A549 (cell line): ENCODE data around the gene TMTC1. TPM values are rescaled to one million over a fixed set of nuclear protein-coding genes. Genes with fewer than 3 reads are reported as not detected.
A peak's percentile ranks its signal among the peaks of the same experiment; 100 is the strongest.

Experiments used
- ATAC-seq, 2 experiments: fragments of 200-7000 bp in 1 of 2; fragments of >200 bp in 1 of 2; cut with Nextera tagmentation in 1 of 2; cut with Tn5 transposase in 1 of 2; 3 replicates each; pipeline versions ENCODE4 v1.8.0 to v1.9.1; 2018 to 2020; ENCODE audit warnings: mild to moderate bottlenecking in 1 of 2, moderate library complexity in 1 of 2
- CTCF ChIA-PET: fragments of 300-600 bp; sonication (Branson Sonifier 250); formaldehyde crosslinking; extraction: SDS; loops from one replicate; lab custom pipeline; 2021; ENCODE audit warnings: antibody characterized with exemption, inconsistent platforms; lab: Yijun Ruan, JAX
- POLR2A ChIA-PET: fragments of 350-600 bp; formaldehyde crosslinking; extraction: SDS; loops from one replicate; lab custom pipeline; 2021; ENCODE audit warnings: antibody characterized with exemption, inconsistent platforms; lab: Yijun Ruan, JAX
- DNase-seq, 2 experiments: peaks; one replicate each; pipeline versions ENCODE4 v3.0.0 to v3.0.0-alpha.2; 2011 to 2016; ENCODE audit warnings: low read depth in 1 of 2, low spot score in 1 of 2
- FAIRE-seq: peaks from 2 replicates; lab custom pipeline; 2011; peaks lifted over from hg19 to GRCh38; lab: Jason Lieb, UNC
- H3K27ac ChIP-seq, 2 experiments: fragments of >200 bp; sonication (Bioruptor Twin); formaldehyde crosslinking; 3 replicates each; pipeline ENCODE4 v1.5.1; 2016 to 2017
- H3K4me1 ChIP-seq: fragments of >200 bp; sonication (Bioruptor Twin); formaldehyde crosslinking; 3 replicates; pipeline ENCODE4 v1.6.1; 2016
- H3K4me2 ChIP-seq: fragments of >200 bp; sonication (Bioruptor Twin); formaldehyde crosslinking; 3 replicates; pipeline ENCODE4 v1.6.1; 2016
- H3K4me3 ChIP-seq: fragments of >200 bp; sonication (Bioruptor Twin); formaldehyde crosslinking; 3 replicates; pipeline ENCODE4 v1.5.1; 2016
- H3K9me3 ChIP-seq: fragments of >200 bp; sonication (Bioruptor Twin); formaldehyde crosslinking; 3 replicates; pipeline ENCODE4 v1.6.1; 2016
- CBX2 ChIP-seq: fragments of 200-600 bp; sonication (generic); IDR thresholded peaks from 2 replicates; pipeline ENCODE4 v1.6.1; 2016; ENCODE audit warnings: low read depth, mild to moderate bottlenecking, borderline replicate concordance
- CEBPB ChIP-seq, 2 experiments: fragments of >200 bp in 1 of 2; sonication (Bioruptor Twin) in 1 of 2; formaldehyde crosslinking in 1 of 2; IDR thresholded peaks; 2 replicates each; pipeline ENCODE4 v1.6.1; 2012 to 2016
- CHD4 ChIP-seq: fragments of 200-600 bp; sonication (generic); IDR thresholded peaks from 2 replicates; pipeline ENCODE4 v1.6.1; 2016; ENCODE audit warnings: antibody characterized with exemption, mild to moderate bottlenecking, borderline replicate concordance
- ESRRA ChIP-seq: fragments of 150-350 bp; IDR thresholded peaks from 2 replicates; pipeline ENCODE4 v1.6.1; 2014; ENCODE audit warnings: mild to moderate bottlenecking, low read length, borderline replicate concordance
- FOXS1 ChIP-seq: fragments of 250-450 bp; sonication (Bioruptor Pico); IDR thresholded peaks from 2 replicates; pipeline ENCODE4 v1.5.0; 2020; ENCODE audit warnings: mild to moderate bottlenecking, moderate library complexity
- GATA3 ChIP-seq: IDR thresholded peaks from 2 replicates; pipeline ENCODE4 v1.6.1; 2012; ENCODE audit warnings: borderline replicate concordance
- HOXB13 ChIP-seq: fragments of 250-450 bp; sonication (Bioruptor Pico); IDR thresholded peaks from 2 replicates; pipeline ENCODE4 v1.5.0; 2020; ENCODE audit warnings: low read depth, mild to moderate bottlenecking, moderate library complexity
- JUNB ChIP-seq: fragments of >200 bp; sonication (Bioruptor Twin); formaldehyde crosslinking; IDR thresholded peaks from 2 replicates; pipeline ENCODE4 v1.6.1; 2016
- MAFK ChIP-seq: fragments of 450-650 bp; IDR thresholded peaks from 2 replicates; pipeline ENCODE4 v1.6.1; 2014; ENCODE audit not compliant: partially characterized antibody
- POLR2A ChIP-seq: IDR thresholded peaks from 2 replicates; pipeline ENCODE4 v1.6.1; 2012; ENCODE audit warnings: mild to moderate bottlenecking, low read length
- RAD21 ChIP-seq, 2 experiments: fragments of >200 bp in 1 of 2; sonication (Bioruptor Twin) in 1 of 2; formaldehyde crosslinking in 1 of 2; IDR thresholded peaks in 1 of 2; conservative IDR thresholded peaks in 1 of 2; 2 replicates in 1 of 2; 3 replicates in 1 of 2; pipeline ENCODE4 v1.6.1; 2012 to 2018; ENCODE audit warnings: inconsistent platforms in 1 of 2
- TFCP2L1 ChIP-seq: fragments of 250-450 bp; sonication (Bioruptor Pico); IDR thresholded peaks from 2 replicates; pipeline ENCODE4 v1.5.0; 2021; ENCODE audit warnings: mild to moderate bottlenecking
- ZNF302 ChIP-seq: fragments of 250-450 bp; sonication (Bioruptor Pico); IDR thresholded peaks from 2 replicates; pipeline ENCODE4 v1.9.0; 2021; ENCODE audit warnings: inconsistent platforms, mild to moderate bottlenecking, moderate library complexity
- WGBS: methylation state at CpG from one replicate; pipeline ENCODE4 v1.1.6; 2017; ENCODE audit errors: missing lambda C conversion rate; 5-methylcytosine and 5-hydroxymethylcytosine counted together
- polyA plus RNA-seq, 4 experiments: library from polyadenylated mRNA; depleted of rRNA in 3 of 4; stranded (reverse); fragments of >200 nt; fragmentation: RNase III in 1 of 4; extraction: RNeasy Plus Mini Kit Qiagen cat#74134 plus additional on column Dnase treatment in 1 of 4; gene quantifications; 2 replicates in 3 of 4; 3 replicates in 1 of 4; pipeline ENCODE4 v1.2.3, GENCODE V29; 2011 to 2017
- TF ChIP-seq, protein P1 (sequence below): fragments of 150-350 bp; IDR thresholded peaks from 2 replicates; pipeline ENCODE4 v1.6.1; 2014; ENCODE audit warnings: low read depth, mild to moderate bottlenecking, low read length

The TMTC1 gene
- polyA plus RNA-seq, 2 of the 4 experiments (the other 2 are of a cell fraction): 0.28 TPM; not detected in 1

DNA sequence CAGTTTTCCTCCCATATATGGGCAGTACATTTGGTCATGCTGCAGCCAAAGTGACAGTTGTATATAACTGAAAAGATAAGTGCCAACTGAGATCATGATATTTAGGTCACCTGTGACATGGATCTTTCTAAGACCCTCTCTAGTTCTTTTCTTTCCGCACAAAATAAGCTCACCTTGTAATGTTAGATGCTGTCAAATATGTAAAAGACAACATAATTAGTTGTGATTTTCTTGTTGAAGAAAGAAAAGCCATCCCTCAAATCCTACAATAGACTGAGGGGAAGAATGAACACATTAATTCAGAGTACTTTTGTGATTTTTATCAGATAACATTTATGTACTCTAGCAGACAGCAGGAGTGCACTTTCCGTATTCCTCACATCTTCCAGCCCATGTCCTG is 323.7 kb downstream of the TMTC1 start (continued):
- TF ChIP-seq, protein P1, sequence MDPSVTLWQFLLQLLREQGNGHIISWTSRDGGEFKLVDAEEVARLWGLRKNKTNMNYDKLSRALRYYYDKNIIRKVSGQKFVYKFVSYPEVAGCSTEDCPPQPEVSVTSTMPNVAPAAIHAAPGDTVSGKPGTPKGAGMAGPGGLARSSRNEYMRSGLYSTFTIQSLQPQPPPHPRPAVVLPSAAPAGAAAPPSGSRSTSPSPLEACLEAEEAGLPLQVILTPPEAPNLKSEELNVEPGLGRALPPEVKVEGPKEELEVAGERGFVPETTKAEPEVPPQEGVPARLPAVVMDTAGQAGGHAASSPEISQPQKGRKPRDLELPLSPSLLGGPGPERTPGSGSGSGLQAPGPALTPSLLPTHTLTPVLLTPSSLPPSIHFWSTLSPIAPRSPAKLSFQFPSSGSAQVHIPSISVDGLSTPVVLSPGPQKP: no peak
- TF ChIP-seq POLR2A (no peak), GATA3 (no peak), MAFK (no peak), TFCP2L1 (CRISPR knock-in tag) (no peak), HOXB13 (CRISPR knock-in tag) (no peak), ESRRA (no peak), CHD4 (no peak)

DNA sequence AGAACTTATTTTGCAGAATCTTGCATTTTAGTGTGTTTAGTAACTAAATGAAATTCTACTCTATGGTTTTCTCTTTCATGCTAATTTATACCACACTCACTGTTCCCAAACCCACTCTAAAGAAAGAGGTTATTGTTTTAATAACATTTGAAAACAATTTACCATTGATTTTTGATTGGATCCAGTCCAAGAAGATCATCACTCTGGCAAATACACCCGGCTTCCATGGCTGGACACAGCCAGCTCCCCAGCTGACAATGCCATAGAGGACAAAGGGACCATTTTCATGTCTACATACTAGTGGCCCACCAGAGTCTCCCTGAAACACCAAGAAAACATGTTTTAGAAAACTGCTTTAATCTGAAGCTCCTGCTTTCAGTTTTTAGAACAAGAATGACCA is 328.7 kb downstream of the TMTC1 start:
- 11% methylated on average over 1 of the region's 1 CpG for WGBS
- H3K27ac ChIP-seq: no peak overlapping the region
- no peaks in the 10 kb centered on the region for H3K9me3 ChIP-seq
- TF ChIP-seq CBX2 (no peak), ZNF302 (CRISPR knock-in tag) (no peak), FOXS1 (no peak), CEBPB (IDR thresholded peaks at IDR 0.05) (no peak), RAD21 (conservative IDR thresholded peaks at IDR 0.05 in 1 of 2, IDR thresholded peaks at IDR 0.05 in 1 of 2) (no peak)
- H3K4me3 ChIP-seq: no peak overlapping the region
- no peak for DNase-seq
- no peak for FAIRE-seq
- H3K4me2 ChIP-seq: no peak overlapping the region
- ChIA-PET CTCF (no interaction called here), POLR2A (no interaction called here)
- no peaks in the 10 kb centered on the region for H3K4me1 ChIP-seq
- ATAC-seq: no peak

DNA sequence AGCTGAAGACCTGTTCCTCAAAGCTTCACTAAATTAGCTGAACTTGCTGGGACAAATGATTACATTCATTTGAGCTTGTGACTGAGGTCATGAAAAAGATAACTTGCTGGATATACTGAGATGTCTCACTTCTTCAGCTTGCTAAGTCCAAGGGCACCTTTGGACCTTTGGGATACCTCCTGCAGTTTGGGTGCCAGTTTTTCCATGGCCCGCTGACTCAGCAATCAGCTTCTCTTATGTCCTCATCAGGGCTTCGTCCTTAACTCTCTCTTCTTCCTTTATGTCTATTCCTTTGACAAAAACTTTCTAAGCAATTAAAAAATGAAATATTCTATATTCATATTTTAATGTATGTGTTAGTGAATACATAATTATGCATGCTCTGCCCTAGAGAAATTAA is 331.9 kb downstream of the TMTC1 start:
- Histone ChIP-seq H3K9me3 (no peaks in the 10 kb centered on the region), H3K4me2 (no peak overlapping the region), H3K4me3 (no peak overlapping the region), H3K27ac (no peak overlapping the region), H3K4me1 (no peaks in the 10 kb centered on the region)
- ATAC-seq (no peak), FAIRE-seq (no peak), DNase-seq (no peak)
- ChIA-PET POLR2A (no interaction called here), CTCF (no interaction called here)
- TF ChIP-seq MAFK: peak; percentile 77
- no peak for TF ChIP-seq JUNB
- WGBS: 19% methylated on average over 2 of the region's 2 CpGs
